Activated CD8-positive, alpha-beta T cell treated with anti-CD3 and anti-CD28 coated beads for 36 hours (primary cell): ENCODE data around the gene C14orf180. TPM values are rescaled to one million over a fixed set of nuclear protein-coding genes. Genes with fewer than 3 reads are reported as not detected.

Experiments
- ATAC-seq: fragments of 200-7000 bp; cut with Tn5 transposase; one replicate; pipeline ENCODE4 v1.10.0; 2021; ENCODE audit warnings: mild to moderate bottlenecking, moderate library complexity
- CTCF ChIA-PET: fragments of 350-600 bp; sonication (Branson Sonifier 250); formaldehyde crosslinking; loops from one replicate; lab custom pipeline; 2021; ENCODE audit warnings: antibody characterized with exemption; lab: Charles Lee
- POLR2A ChIA-PET: fragments of 350-600 bp; sonication (Branson Sonifier 250); formaldehyde crosslinking; loops from one replicate; lab custom pipeline; 2021; ENCODE audit warnings: antibody characterized with exemption; lab: Charles Lee
- DNase-seq: peaks from one replicate; pipeline ENCODE4 v3.0.0-alpha.2; 2020
- H3K27ac Mint-ChIP-seq: one replicate; pipeline ENCODE4 v1.8.0; 2021; ENCODE audit warnings: mild to moderate bottlenecking, mixed read lengths
- H3K27me3 Mint-ChIP-seq: one replicate; pipeline ENCODE4 v1.8.0; 2021; ENCODE audit warnings: mixed read lengths
- H3K36me3 Mint-ChIP-seq: one replicate; pipeline ENCODE4 v1.8.0; 2021; ENCODE audit warnings: low read depth, mixed read lengths
- H3K4me1 Mint-ChIP-seq: one replicate; pipeline ENCODE4 v1.8.0; 2021; ENCODE audit warnings: low read depth, mixed read lengths
- H3K4me3 Mint-ChIP-seq: one replicate; pipeline ENCODE4 v1.8.0; 2021; ENCODE audit warnings: mild to moderate bottlenecking, moderate library complexity, mixed read lengths
- H3K9me3 Mint-ChIP-seq: one replicate; pipeline ENCODE4 v1.8.0; 2021; ENCODE audit warnings: mixed read lengths
- CTCF ChIP-seq: fragments of 200-600 bp; IDR thresholded peaks from one replicate; pipeline ENCODE4 v1.8.0; 2022; ENCODE audit warnings: antibody characterized with exemption, mild to moderate bottlenecking
- intact Hi-C: fragments of 100-400 bp; cut with micrococcal nuclease; formaldehyde crosslinking; loops from one replicate; pipeline ENCODE4 v1.10.0; 2022
- total RNA-seq, 2 experiments: library from RNA; stranded (reverse); gene quantifications; one replicate each; pipeline ENCODE4 v1.2.3, GENCODE V29; 2021

C14orf180 gene
- total RNA-seq, 2 experiments from 2014 or later: not detected

- no peak for ATAC-seq
- intact Hi-C loops: no loop called here
- H3K27ac Mint-ChIP-seq: no peak overlapping the region
- no peak overlapping the region for H3K4me3 Mint-ChIP-seq
- CTCF ChIA-PET: no interaction called here
- no peak for TF ChIP-seq CTCF
- no peaks in the 10 kb centered on the region for H3K36me3 Mint-ChIP-seq
- peaks cover 2% of the 10 kb centered on the region for H3K27me3 Mint-ChIP-seq
- POLR2A ChIA-PET: no interaction called here
- no peak for DNase-seq
- H3K9me3 Mint-ChIP-seq: no peaks in the 10 kb centered on the region
- no peaks in the 10 kb centered on the region for H3K4me1 Mint-ChIP-seq
These were observed 6.6 kb downstream of the C14orf180 start for GRCh38 chr14:104585966-104586697.

- TF ChIP-seq CTCF: no peak
- no peak for ATAC-seq
- ChIA-PET POLR2A (no interaction called here), CTCF (no interaction called here)
- Mint-ChIP-seq H3K9me3 (no peaks in the 10 kb centered on the region), H3K36me3 (no peaks in the 10 kb centered on the region), H3K27ac (no peak overlapping the region), H3K4me3 (no peak overlapping the region), H3K27me3 (peaks cover 2% of the 10 kb centered on the region), H3K4me1 (no peaks in the 10 kb centered on the region)
- intact Hi-C loops: no loop called here
- no peak for DNase-seq
These were observed 7.5 kb downstream of the C14orf180 start for GRCh38 chr14:104586832-104587620.

GRCh38 chr14:104587641-104588040, 8.1 kb downstream of the C14orf180 start:
- intact Hi-C loops: no loop called here
- Mint-ChIP-seq H3K36me3 (no peaks in the 10 kb centered on the region), H3K9me3 (no peaks in the 10 kb centered on the region), H3K4me3 (no peak overlapping the region), H3K4me1 (no peaks in the 10 kb centered on the region), H3K27me3 (peaks cover 5% of the 10 kb centered on the region), H3K27ac (no peak overlapping the region)
- TF ChIP-seq CTCF: no peak
- ATAC-seq (no peak), DNase-seq (no peak)
- ChIA-PET CTCF (no interaction called here), POLR2A (no interaction called here)

GRCh38 chr14:104588066-104588857, 8.7 kb downstream of the C14orf180 start:
- Mint-ChIP-seq H3K36me3 (no peaks in the 10 kb centered on the region), H3K4me1 (no peaks in the 10 kb centered on the region), H3K4me3 (no peak overlapping the region), H3K9me3 (no peaks in the 10 kb centered on the region), H3K27me3 (peaks cover 5% of the 10 kb centered on the region), H3K27ac (no peak overlapping the region)
- POLR2A ChIA-PET: no interaction called here
- no peak for TF ChIP-seq CTCF
- CTCF ChIA-PET: no interaction called here
- ATAC-seq (no peak), DNase-seq (no peak)
- intact Hi-C loops: no loop called here
